HG03571 (cell line): Measurements from ENCODE around the gene GPA33.

Experiments
- ATAC-seq: cut with Tn5 transposase; IDR thresholded peaks from one replicate; pipeline ENCODE4 v1.9.1; 2021; ENCODE audit not compliant: unreplicated experiment

The GPA33 gene

GRCh38 chr1:167118188-167118587 is 28.0 kb upstream of the GPA33 start:
- ATAC-seq = no peak

- no peak for ATAC-seq
Measured at GRCh38 chr1:167117225-167117624, 27.0 kb upstream of the GPA33 start.

- no peak for ATAC-seq
Measured at GRCh38 chr1:167116174-167116573, 26.0 kb upstream of the GPA33 start.

GRCh38 chr1:167115655-167116054 is 25.5 kb upstream of the GPA33 start:
- ATAC-seq = no peak

GRCh38 chr1:167114725-167115124 is 24.5 kb upstream of the GPA33 start:
- no peak for ATAC-seq

GRCh38 chr1:167111868-167112709 is 21.9 kb upstream of the GPA33 start:
- ATAC-seq = no peak

GRCh38 chr1:167110586-167110985 is 20.4 kb upstream of the GPA33 start:
- peak; percentile 63 for ATAC-seq

GRCh38 chr1:167109125-167109524 is 18.9 kb upstream of the GPA33 start:
- no peak for ATAC-seq

- ATAC-seq = no peak
Measured at GRCh38 chr1:167107456-167107855, 17.3 kb upstream of the GPA33 start.

- no peak for ATAC-seq
Measured at GRCh38 chr1:167106119-167106461, 15.9 kb upstream of the GPA33 start.

- ATAC-seq = no peak
Measured at GRCh38 chr1:167105271-167106118, 15.3 kb upstream of the GPA33 start.

GRCh38 chr1:167104256-167104633 is 14.1 kb upstream of the GPA33 start:
- no peak for ATAC-seq

- no peak for ATAC-seq
Measured at GRCh38 chr1:167102906-167103573, 12.9 kb upstream of the GPA33 start.

GRCh38 chr1:167101754-167102153 is 11.6 kb upstream of the GPA33 start:
- ATAC-seq = no peak

GRCh38 chr1:167100730-167101129 is 10.6 kb upstream of the GPA33 start:
- ATAC-seq = no peak

- ATAC-seq = no peak
Measured at GRCh38 chr1:167099851-167100250, 9.7 kb upstream of the GPA33 start.

- no peak for ATAC-seq
Measured at GRCh38 chr1:167095368-167095767, 5.2 kb upstream of the GPA33 start.

- no peak for ATAC-seq
Measured at GRCh38 chr1:167094690-167095089, 4.5 kb upstream of the GPA33 start.

GRCh38 chr1:167093846-167094516 is 3.8 kb upstream of the GPA33 start, which contains the start of gene STYXL2:
Gene STYXL2, plus strand, starts transcription at chr1:167094075. Its CDS starts 775 bp downstream, at chr1:167094850.
- no peak for ATAC-seq

- no peak for ATAC-seq
Measured at GRCh38 chr1:167092653-167093052, 2.5 kb upstream of the GPA33 start.

- no peak for ATAC-seq
Measured at GRCh38 chr1:167089939-167090313, 251 bp downstream of the GPA33 start.
